Measurements from ENCODE around the gene MAST4.

MAST4 gene

GRCh38 chr5:67032921-67033664, 436.9 kb downstream of the MAST4 start:
- DNase-seq (ENCODE audit: low read depth) = no peak
- TF ChIP-seq CTCF (IDR thresholded peaks at IDR 0.05; ENCODE audit: insufficient read depth, low read depth, low read length, missing control alignments) = no peak
- no peak overlapping the region for H3K4me3 ChIP-seq (ENCODE audit: low read length)

GRCh38 chr5:67033880-67034651, 437.9 kb downstream of the MAST4 start:
- TF ChIP-seq CTCF (IDR thresholded peaks at IDR 0.05; ENCODE audit: insufficient read depth, low read depth, low read length, missing control alignments) = no peak
- H3K4me3 ChIP-seq (ENCODE audit: low read length) = no peak overlapping the region
- DNase-seq (ENCODE audit: low read depth) = no peak

- DNase-seq (ENCODE audit: low read depth) = no peak
- TF ChIP-seq CTCF (IDR thresholded peaks at IDR 0.05; ENCODE audit: insufficient read depth, low read depth, low read length, missing control alignments) = no peak
- H3K4me3 ChIP-seq (ENCODE audit: low read length) = no peak overlapping the region
These were observed 439.0 kb downstream of the MAST4 start for GRCh38 chr5:67035098-67035740.

DNA sequence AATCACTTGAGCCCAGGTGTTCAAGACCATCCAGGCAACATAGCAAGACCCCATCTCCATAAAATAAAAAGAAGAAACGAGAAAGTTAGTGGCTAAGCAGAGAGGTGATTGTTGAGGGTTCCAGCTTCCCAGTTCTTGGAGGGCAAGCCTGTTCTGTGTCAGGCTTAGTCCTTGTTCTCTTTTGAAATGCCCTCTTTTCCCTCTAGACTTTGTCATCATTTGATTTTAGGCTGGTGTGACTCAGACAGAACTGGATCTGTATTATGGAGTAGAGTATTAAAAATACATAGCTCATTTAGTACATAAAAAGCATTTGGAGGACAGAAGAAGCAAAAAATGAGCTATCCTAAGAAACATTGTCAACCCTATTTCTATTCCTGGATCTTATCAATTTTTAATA, 441.0 kb downstream of the MAST4 start:
- DNase-seq (ENCODE audit: low read depth) = peak; percentile 50
- no peak overlapping the region for H3K4me3 ChIP-seq (ENCODE audit: low read length)
- TF ChIP-seq CTCF (IDR thresholded peaks at IDR 0.05; ENCODE audit: insufficient read depth, low read depth, low read length, missing control alignments) = no peak

- peak; percentile 72 for DNase-seq (ENCODE audit: low read depth)
- TF ChIP-seq CTCF (IDR thresholded peaks at IDR 0.05; ENCODE audit: insufficient read depth, low read depth, low read length, missing control alignments) = no peak
- no peak overlapping the region for H3K4me3 ChIP-seq (ENCODE audit: low read length)
These were observed 442.8 kb downstream of the MAST4 start for GRCh38 chr5:67038817-67039603.

DNA sequence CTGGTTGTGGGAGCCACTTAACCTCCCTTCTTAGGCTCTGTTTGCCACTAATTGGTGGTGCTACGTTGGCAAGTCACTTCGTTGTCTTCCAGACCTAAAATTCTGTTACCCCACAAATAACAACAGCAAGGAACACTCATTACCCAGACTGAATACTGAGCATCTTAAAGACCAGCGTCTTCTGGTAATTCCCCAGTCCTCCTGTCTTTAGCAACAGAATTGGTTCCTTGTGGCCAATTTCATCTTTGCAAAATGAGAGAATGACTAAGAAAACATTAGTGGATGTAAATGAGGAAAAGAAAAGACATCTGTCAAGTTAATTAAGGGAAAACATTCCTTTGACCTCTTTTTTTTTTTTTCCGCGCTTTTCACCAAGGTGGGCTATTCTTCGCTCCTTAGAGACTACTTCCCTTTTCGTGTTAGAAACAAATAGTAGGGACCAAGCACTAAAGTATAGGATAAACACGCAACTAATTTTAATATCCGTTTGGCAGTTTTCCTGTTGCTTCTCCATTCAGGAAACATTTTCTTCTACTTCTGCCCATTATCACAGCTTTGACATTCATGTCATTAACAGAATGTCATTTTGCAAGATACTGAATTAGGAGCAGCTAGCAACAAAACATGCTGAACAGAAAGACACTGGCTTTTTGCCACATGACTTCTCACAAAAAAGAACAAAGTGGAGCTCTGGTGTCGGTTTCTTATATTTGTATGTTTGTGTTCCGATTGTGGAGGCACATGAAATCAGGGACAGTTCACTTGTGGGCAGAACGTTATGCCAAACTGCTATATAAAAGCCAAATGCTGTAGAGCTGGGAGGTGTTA, 446.2 kb downstream of the MAST4 start:
- no peak for TF ChIP-seq CTCF (IDR thresholded peaks at IDR 0.05; ENCODE audit: insufficient read depth, low read depth, low read length, missing control alignments)

More for the DNA sequence above, 446.2 kb downstream of the MAST4 start:
- H3K4me3 ChIP-seq (ENCODE audit: low read length) = no peak overlapping the region
- no peak for DNase-seq (ENCODE audit: low read depth)

All from epithelial cell of esophagus (primary cell).